Right lobe of liver (tissue), 4 donors: ENCODE measurements around the gene COL5A1.

Experiments
- POLR2A ChIP-seq: fragments of 450-650 bp; IDR thresholded peaks from one replicate; pipeline ENCODE4 v1.6.1; 2017; ENCODE audit warnings: antibody characterized with exemption, mild to moderate bottlenecking
- TF ChIP-seq, protein P1 (sequence below), 4 donors: fragments of 200-600 bp in 3 of 4; fragments of 450-650 bp in 1 of 4; IDR thresholded peaks; one replicate each; pipeline versions ENCODE4 v1.5.1 to v1.8.0; 2016 to 2022; ENCODE audit warnings: antibody characterized with exemption in 4 of 4, mild to moderate bottlenecking in 2 of 4
- donor health status: DM: no; HTN: no; CAD: no.
- donor health status: DM: no; HTN: no; CAD: no.
- donor health status: DM: no; HTN: yes; CAD: no.

DNA sequence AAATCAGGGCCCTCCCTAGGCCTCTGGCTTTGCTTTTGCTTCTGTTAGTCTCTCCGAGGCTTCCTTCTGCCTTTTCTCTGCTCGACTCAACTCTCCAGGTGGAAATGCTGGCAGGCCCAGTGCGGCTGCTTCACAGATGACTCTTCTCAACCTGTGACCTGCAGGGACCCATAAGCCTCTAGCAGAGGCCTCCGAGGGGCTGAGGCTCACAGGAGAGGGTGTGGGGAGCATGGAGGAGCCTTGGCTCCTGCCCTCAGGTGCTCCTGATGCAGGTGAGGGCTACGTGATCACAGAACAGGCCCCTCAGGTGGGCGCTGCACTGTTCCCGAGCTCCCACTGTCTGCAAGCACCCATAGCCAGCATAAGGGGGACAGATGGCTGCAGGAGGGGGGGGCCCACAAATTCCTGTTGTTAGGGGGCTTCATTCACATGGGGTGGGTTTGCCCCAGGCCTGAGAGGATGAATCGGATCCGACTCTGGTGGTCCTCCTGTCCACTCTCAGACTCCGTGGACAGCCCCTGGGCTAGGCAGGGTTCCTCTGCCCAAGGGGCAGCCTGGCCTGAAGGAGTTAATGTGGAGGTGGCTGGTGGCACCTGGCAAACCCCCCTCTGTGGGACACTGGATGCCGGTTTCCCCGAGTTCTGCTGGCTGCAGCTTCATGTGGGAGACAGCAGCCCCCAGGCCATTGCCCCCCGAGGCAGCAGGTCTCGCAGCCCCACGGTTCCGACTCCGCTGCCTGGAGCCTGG lies 228.1 kb downstream of the COL5A1 start:
- TF ChIP-seq POLR2A: no peak
- TF ChIP-seq, protein P1, sequence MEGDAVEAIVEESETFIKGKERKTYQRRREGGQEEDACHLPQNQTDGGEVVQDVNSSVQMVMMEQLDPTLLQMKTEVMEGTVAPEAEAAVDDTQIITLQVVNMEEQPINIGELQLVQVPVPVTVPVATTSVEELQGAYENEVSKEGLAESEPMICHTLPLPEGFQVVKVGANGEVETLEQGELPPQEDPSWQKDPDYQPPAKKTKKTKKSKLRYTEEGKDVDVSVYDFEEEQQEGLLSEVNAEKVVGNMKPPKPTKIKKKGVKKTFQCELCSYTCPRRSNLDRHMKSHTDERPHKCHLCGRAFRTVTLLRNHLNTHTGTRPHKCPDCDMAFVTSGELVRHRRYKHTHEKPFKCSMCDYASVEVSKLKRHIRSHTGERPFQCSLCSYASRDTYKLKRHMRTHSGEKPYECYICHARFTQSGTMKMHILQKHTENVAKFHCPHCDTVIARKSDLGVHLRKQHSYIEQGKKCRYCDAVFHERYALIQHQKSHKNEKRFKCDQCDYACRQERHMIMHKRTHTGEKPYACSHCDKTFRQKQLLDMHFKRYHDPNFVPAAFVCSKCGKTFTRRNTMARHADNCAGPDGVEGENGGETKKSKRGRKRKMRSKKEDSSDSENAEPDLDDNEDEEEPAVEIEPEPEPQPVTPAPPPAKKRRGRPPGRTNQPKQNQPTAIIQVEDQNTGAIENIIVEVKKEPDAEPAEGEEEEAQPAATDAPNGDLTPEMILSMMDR (IDR thresholded peaks at IDR 0.05): no peak
